ENCODE data around the gene RAPGEF6. TPM values are rescaled to one million over a fixed set of nuclear protein-coding genes. Genes with fewer than 3 reads are reported as not detected.

Gene RAPGEF6
- total RNA-seq, 6 donors from 2014 or later = 16.4 to 49.4 (median 31.6) TPM

- DNase-seq = no peak
- H3K27ac ChIP-seq = peak overlapping the region in 2 of 4 donors; percentile 5 to 58
- TF ChIP-seq POLR2A (IDR thresholded peaks at IDR 0.05) (no peak), EP300 (IDR thresholded peaks at IDR 0.05) (no peak), POLR2AphosphoS5 (IDR thresholded peaks at IDR 0.05) (no peak), CTCF (IDR thresholded peaks at IDR 0.05) (no peak)
- H3K4me1 ChIP-seq = peaks cover 7 to 14% (median 12%) of the 10 kb centered on the region in 4 donors
- H3K4me3 ChIP-seq = no peak overlapping the region
- H3K36me3 ChIP-seq = peaks cover 0 to 25% (median 5%) of the 10 kb centered on the region in 4 donors
- H3K9me3 ChIP-seq = no peaks in the 10 kb centered on the region
- 45 to 52% methylated on average over 5 of the region's 5 CpGs for WGBS, 2 donors
- H3K27me3 ChIP-seq = no peaks in the 10 kb centered on the region
- no peak for ATAC-seq (ENCODE audit: low FRiP score in 2 of 2)
Observed at GRCh38 chr5:131640043-131640856, 5.2 kb upstream of the RAPGEF6 start.

GRCh38 chr5:131639148-131639547, 4.1 kb upstream of the RAPGEF6 start:
- Histone ChIP-seq H3K9me3 (no peaks in the 10 kb centered on the region), H3K27ac (no peak overlapping the region), H3K4me1 (peaks cover 7 to 15% (median 12%) of the 10 kb centered on the region in 4 donors), H3K27me3 (no peaks in the 10 kb centered on the region), H3K36me3 (peaks cover 0 to 14% (median 0%) of the 10 kb centered on the region in 4 donors), H3K4me3 (no peak overlapping the region)
- ATAC-seq (ENCODE audit: low FRiP score in 2 of 2) (no peak), DNase-seq (no peak)
- TF ChIP-seq EP300 (IDR thresholded peaks at IDR 0.05) (no peak), POLR2AphosphoS5 (IDR thresholded peaks at IDR 0.05) (no peak), POLR2A (IDR thresholded peaks at IDR 0.05) (no peak), CTCF (IDR thresholded peaks at IDR 0.05) (no peak)

- DNase-seq = no peak
- 78 to 80% methylated on average over 4 of the region's 4 CpGs for WGBS, 2 donors
- Histone ChIP-seq H3K27ac (no peak overlapping the region), H3K4me3 (no peak overlapping the region), H3K36me3 (peaks cover 0 to under 1% (median 0%) of the 10 kb centered on the region in 4 donors), H3K4me1 (peaks cover 19 to 29% (median 25%) of the 10 kb centered on the region in 4 donors), H3K9me3 (no peaks in the 10 kb centered on the region), H3K27me3 (no peaks in the 10 kb centered on the region)
- no peak for ATAC-seq (ENCODE audit: low FRiP score in 2 of 2)
- TF ChIP-seq POLR2AphosphoS5 (IDR thresholded peaks at IDR 0.05) (no peak), CTCF (IDR thresholded peaks at IDR 0.05) (no peak), POLR2A (IDR thresholded peaks at IDR 0.05) (no peak), EP300 (IDR thresholded peaks at IDR 0.05) (no peak)
Observed at GRCh38 chr5:131637694-131638093, 2.7 kb upstream of the RAPGEF6 start.

GRCh38 chr5:131635684-131636572, 899 bp upstream of the RAPGEF6 start:
- Histone ChIP-seq H3K36me3 (no peaks in the 10 kb centered on the region), H3K4me3 (peak overlapping the region; percentile 11 to 75 (median 64)), H3K27me3 (no peaks in the 10 kb centered on the region), H3K27ac (peak overlapping the region; percentile 96 to 100 (median 98)), H3K4me1 (peaks cover 28 to 45% (median 34%) of the 10 kb centered on the region in 4 donors), H3K9me3 (no peaks in the 10 kb centered on the region)
- peak in 1 of 2 donors; percentile 18 for ATAC-seq (ENCODE audit: low FRiP score in 2 of 2)
- TF ChIP-seq POLR2A (IDR thresholded peaks at IDR 0.05) (peak in 2 of 4 donors; percentile 85 to 86), CTCF (IDR thresholded peaks at IDR 0.05) (no peak), EP300 (IDR thresholded peaks at IDR 0.05) (no peak)
- DNase-seq = peak; percentile 32 to 62
- whole genome bisulfite sequencing, 2 donors = 6 to 7% methylated on average over 19 to 24 of the region's 24 CpGs
